NK-92 treated with Interleukin-12 subunit alpha and Interleukin-12 subunit beta, amount 100 ng/mL, for 24 hours (cell line): ENCODE results near the gene GLT1D1.
A peak's percentile ranks its signal among the peaks of the same experiment; 100 is the strongest.
"Not testable (repeated sequence)": the region's sequence is repeated elsewhere in the genome, so short reads cannot be mapped to it uniquely, and the experiment has no call there.

ENCODE experiments used
- DNase-seq: peaks from one replicate; lab custom pipeline; 2025; lab: John Stamatoyannopoulos, UW

GLT1D1 gene

GRCh38 chr12:128852885-128853599 is at the start of gene GLT1D1:
GLT1D1 (plus strand) TSS chr12:128853478; CDS start chr12:128853582, 104 bp downstream.
- no peak for DNase-seq

- DNase-seq: no peak
These were observed 49.5 kb upstream of the GLT1D1 start for GRCh38 chr12:128803788-128804187.

GRCh38 chr12:128804762-128805161 is 48.5 kb upstream of the GLT1D1 start:
- DNase-seq: no peak

GRCh38 chr12:128805406-128805805 is 47.9 kb upstream of the GLT1D1 start:
- DNase-seq: not testable (repeated sequence)

GRCh38 chr12:128806573-128806972 is 46.7 kb upstream of the GLT1D1 start:
- no peak for DNase-seq

- DNase-seq: no peak
These were observed 46.0 kb upstream of the GLT1D1 start for GRCh38 chr12:128807161-128807724.

- DNase-seq: no peak
These were observed 44.6 kb upstream of the GLT1D1 start for GRCh38 chr12:128808651-128809050.

- peak; percentile 9 for DNase-seq
These were observed 42.8 kb upstream of the GLT1D1 start for GRCh38 chr12:128810182-128811127.

- no peak for DNase-seq
These were observed 41.5 kb upstream of the GLT1D1 start for GRCh38 chr12:128811806-128812205.

GRCh38 chr12:128813392-128813791 is 39.9 kb upstream of the GLT1D1 start:
- DNase-seq: no peak

GRCh38 chr12:128813883-128814282 is 39.4 kb upstream of the GLT1D1 start:
- peak; percentile 21 for DNase-seq

- no peak for DNase-seq
These were observed 38.6 kb upstream of the GLT1D1 start for GRCh38 chr12:128814411-128815261.

GRCh38 chr12:128815779-128816642 is 37.3 kb upstream of the GLT1D1 start:
- no peak for DNase-seq

GRCh38 chr12:128816643-128816920 is 36.7 kb upstream of the GLT1D1 start:
- no peak for DNase-seq

- no peak for DNase-seq
These were observed 35.9 kb upstream of the GLT1D1 start for GRCh38 chr12:128817111-128818015.

- DNase-seq: no peak
These were observed 34.9 kb upstream of the GLT1D1 start for GRCh38 chr12:128818065-128819022.

- no peak for DNase-seq
These were observed 33.8 kb upstream of the GLT1D1 start for GRCh38 chr12:128819293-128820144.

- no peak for DNase-seq
These were observed 33.0 kb upstream of the GLT1D1 start for GRCh38 chr12:128820253-128820652.
